Measurements from ENCODE around the gene FLT1.

Gene FLT1

DNA sequence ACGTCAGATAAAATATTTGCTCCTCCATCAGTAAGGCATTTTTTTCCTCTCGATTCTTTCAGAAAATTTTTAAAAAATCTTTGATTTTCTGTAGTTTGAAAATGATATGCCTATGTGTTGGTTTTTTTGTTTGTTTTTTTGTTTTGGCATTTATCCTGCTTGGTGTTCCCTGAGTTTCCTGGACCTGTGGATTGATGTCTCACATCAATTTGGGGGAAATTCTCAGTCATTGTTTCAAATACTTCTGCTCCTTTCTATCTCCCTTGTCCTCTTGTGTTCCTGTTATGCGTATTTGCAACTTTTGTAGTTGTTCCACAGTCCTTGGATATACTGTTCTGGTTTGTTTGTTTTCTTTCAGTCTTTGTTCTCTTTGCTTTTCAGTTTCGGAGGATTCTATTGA, 18.8 kb upstream of the FLT1 start:
- no peaks in the 10 kb centered on the region for H3F3A ChIP-seq (ENCODE audit: insufficient read depth, low read length)
- H2AFZ ChIP-seq (ENCODE audit: low read length) = no peak overlapping the region
- H3K4me3 ChIP-seq (ENCODE audit: low read depth, low read length, poor library complexity, severe bottlenecking) = no peak overlapping the region
- no peaks in the 10 kb centered on the region for H3K4me1 ChIP-seq (ENCODE audit: insufficient read depth, low read length, severe bottlenecking)
- H3K27me3 ChIP-seq (ENCODE audit: insufficient read depth, low read length) = no peaks in the 10 kb centered on the region
- no peaks in the 10 kb centered on the region for H3K36me3 ChIP-seq (ENCODE audit: insufficient read depth, low read length)
- H3K9ac ChIP-seq (ENCODE audit: low read length) = no peak overlapping the region
- H3K27ac ChIP-seq (ENCODE audit: low read depth, low read length, poor library complexity, severe bottlenecking) = no peak overlapping the region
- H3K79me2 ChIP-seq (ENCODE audit: insufficient read depth, low read length) = no peaks in the 10 kb centered on the region
- no peaks in the 10 kb centered on the region for H3K9me3 ChIP-seq (ENCODE audit: low read length)
- H4K20me1 ChIP-seq (ENCODE audit: insufficient read depth, low read length) = no peaks in the 10 kb centered on the region
- TF ChIP-seq, protein P1, sequence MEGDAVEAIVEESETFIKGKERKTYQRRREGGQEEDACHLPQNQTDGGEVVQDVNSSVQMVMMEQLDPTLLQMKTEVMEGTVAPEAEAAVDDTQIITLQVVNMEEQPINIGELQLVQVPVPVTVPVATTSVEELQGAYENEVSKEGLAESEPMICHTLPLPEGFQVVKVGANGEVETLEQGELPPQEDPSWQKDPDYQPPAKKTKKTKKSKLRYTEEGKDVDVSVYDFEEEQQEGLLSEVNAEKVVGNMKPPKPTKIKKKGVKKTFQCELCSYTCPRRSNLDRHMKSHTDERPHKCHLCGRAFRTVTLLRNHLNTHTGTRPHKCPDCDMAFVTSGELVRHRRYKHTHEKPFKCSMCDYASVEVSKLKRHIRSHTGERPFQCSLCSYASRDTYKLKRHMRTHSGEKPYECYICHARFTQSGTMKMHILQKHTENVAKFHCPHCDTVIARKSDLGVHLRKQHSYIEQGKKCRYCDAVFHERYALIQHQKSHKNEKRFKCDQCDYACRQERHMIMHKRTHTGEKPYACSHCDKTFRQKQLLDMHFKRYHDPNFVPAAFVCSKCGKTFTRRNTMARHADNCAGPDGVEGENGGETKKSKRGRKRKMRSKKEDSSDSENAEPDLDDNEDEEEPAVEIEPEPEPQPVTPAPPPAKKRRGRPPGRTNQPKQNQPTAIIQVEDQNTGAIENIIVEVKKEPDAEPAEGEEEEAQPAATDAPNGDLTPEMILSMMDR (IDR thresholded peaks at IDR 0.05; ENCODE audit: low read length) = no peak
- no peak for TF ChIP-seq EZH2 (IDR thresholded peaks at IDR 0.05; ENCODE audit: borderline replicate concordance, low read length)
- no peak overlapping the region for H3K4me2 ChIP-seq (ENCODE audit: low read length)
- H3K9me2 ChIP-seq (ENCODE audit: low read depth, low read length) = no peaks in the 10 kb centered on the region

- H3K9me3 ChIP-seq (ENCODE audit: low read length) = no peaks in the 10 kb centered on the region
- H3K79me2 ChIP-seq (ENCODE audit: insufficient read depth, low read length) = no peaks in the 10 kb centered on the region
- H3F3A ChIP-seq (ENCODE audit: insufficient read depth, low read length) = no peaks in the 10 kb centered on the region
- H3K4me3 ChIP-seq (ENCODE audit: low read depth, low read length, poor library complexity, severe bottlenecking) = no peak overlapping the region
- H3K27ac ChIP-seq (ENCODE audit: low read depth, low read length, poor library complexity, severe bottlenecking) = no peak overlapping the region
- H3K9ac ChIP-seq (ENCODE audit: low read length) = no peak overlapping the region
- no peak overlapping the region for H3K4me2 ChIP-seq (ENCODE audit: low read length)
- H2AFZ ChIP-seq (ENCODE audit: low read length) = no peak overlapping the region
- H3K4me1 ChIP-seq (ENCODE audit: insufficient read depth, low read length, severe bottlenecking) = no peaks in the 10 kb centered on the region
- H3K9me2 ChIP-seq (ENCODE audit: low read depth, low read length) = no peaks in the 10 kb centered on the region
- TF ChIP-seq EZH2 (IDR thresholded peaks at IDR 0.05; ENCODE audit: borderline replicate concordance, low read length) = no peak
- TF ChIP-seq, protein P1 (IDR thresholded peaks at IDR 0.05; ENCODE audit: low read length) = no peak
- H3K36me3 ChIP-seq (ENCODE audit: insufficient read depth, low read length) = no peaks in the 10 kb centered on the region
- H4K20me1 ChIP-seq (ENCODE audit: insufficient read depth, low read length) = no peaks in the 10 kb centered on the region
- no peaks in the 10 kb centered on the region for H3K27me3 ChIP-seq (ENCODE audit: insufficient read depth, low read length)
Measured at GRCh38 chr13:28510542-28510941, 15.6 kb upstream of the FLT1 start.

- no peaks in the 10 kb centered on the region for H3K4me1 ChIP-seq (ENCODE audit: insufficient read depth, low read length, severe bottlenecking)
- H3F3A ChIP-seq (ENCODE audit: insufficient read depth, low read length) = no peaks in the 10 kb centered on the region
- H3K9me2 ChIP-seq (ENCODE audit: low read depth, low read length) = no peaks in the 10 kb centered on the region
- H3K27ac ChIP-seq (ENCODE audit: low read depth, low read length, poor library complexity, severe bottlenecking) = no peak overlapping the region
- no peak overlapping the region for H3K4me3 ChIP-seq (ENCODE audit: low read depth, low read length, poor library complexity, severe bottlenecking)
- no peaks in the 10 kb centered on the region for H3K9me3 ChIP-seq (ENCODE audit: low read length)
- TF ChIP-seq EZH2 (IDR thresholded peaks at IDR 0.05; ENCODE audit: borderline replicate concordance, low read length) = no peak
- TF ChIP-seq, protein P1 (IDR thresholded peaks at IDR 0.05; ENCODE audit: low read length) = no peak
- H3K79me2 ChIP-seq (ENCODE audit: insufficient read depth, low read length) = no peaks in the 10 kb centered on the region
- H3K4me2 ChIP-seq (ENCODE audit: low read length) = no peak overlapping the region
- H3K36me3 ChIP-seq (ENCODE audit: insufficient read depth, low read length) = no peaks in the 10 kb centered on the region
- no peaks in the 10 kb centered on the region for H4K20me1 ChIP-seq (ENCODE audit: insufficient read depth, low read length)
- no peak overlapping the region for H3K9ac ChIP-seq (ENCODE audit: low read length)
- no peaks in the 10 kb centered on the region for H3K27me3 ChIP-seq (ENCODE audit: insufficient read depth, low read length)
- H2AFZ ChIP-seq (ENCODE audit: low read length) = no peak overlapping the region
Measured at GRCh38 chr13:28510066-28510465, 15.1 kb upstream of the FLT1 start.

All from OCI-LY1 (cell line).